Spleen (tissue), 11 donors: ENCODE results near the gene HUNK. TPM values are rescaled to one million over a fixed set of nuclear protein-coding genes. Genes with fewer than 3 reads are reported as not detected.

Source experiments
- DNase-seq: peaks from one replicate; pipeline ENCODE4 v3.0.0-alpha.2; 2020
- H3K27ac ChIP-seq, 8 donors: fragments of 200-600 bp; sonication (generic) in 7 of 8; 1 replicate in 4 of 8; 2 replicates in 4 of 8; pipeline versions ENCODE4 v1.5.0 to v1.8.0; 2016 to 2021; ENCODE audit warnings: inconsistent platforms in 4 of 8, mild to moderate bottlenecking in 4 of 8, moderate library complexity in 1 of 8
- H3K27me3 ChIP-seq, 7 donors: fragments of 200-600 bp; sonication (generic) in 6 of 7; replicated peaks in 1 of 7; 1 replicate in 4 of 7; 2 replicates in 3 of 7; pipeline versions ENCODE4 v1.5.0 to v1.8.0; 2016 to 2021; ENCODE audit warnings: inconsistent platforms in 3 of 7, mild to moderate bottlenecking in 1 of 7
- H3K36me3 ChIP-seq, 6 donors: fragments of 200-600 bp; sonication (generic) in 5 of 6; 1 replicate in 4 of 6; 2 replicates in 2 of 6; pipeline versions ENCODE4 v1.5.0 to v1.8.0; 2016 to 2021; ENCODE audit warnings: inconsistent platforms in 2 of 6
- H3K4me1 ChIP-seq, 6 donors: fragments of 200-600 bp; sonication (generic) in 5 of 6; 1 replicate in 3 of 6; 2 replicates in 3 of 6; pipeline versions ENCODE4 v1.5.0 to v1.8.0; 2016 to 2021; ENCODE audit warnings: inconsistent platforms in 3 of 6
- H3K4me3 ChIP-seq, 8 donors: fragments of 200-600 bp; sonication (generic) in 7 of 8; 1 replicate in 4 of 8; 2 replicates in 4 of 8; pipeline versions ENCODE4 v1.5.0 to v1.8.0; 2016 to 2021; ENCODE audit warnings: inconsistent platforms in 4 of 8, mild to moderate bottlenecking in 4 of 8, moderate library complexity in 2 of 8
- H3K9me3 ChIP-seq, 8 donors: fragments of 200-600 bp; sonication (generic) in 7 of 8; 1 replicate in 4 of 8; 2 replicates in 4 of 8; pipeline versions ENCODE4 v1.5.0 to v1.8.0; 2016 to 2021; ENCODE audit warnings: inconsistent platforms in 4 of 8
- POLR2A ChIP-seq, 3 donors: fragments of 450-650 bp; IDR thresholded peaks; one replicate each; pipeline ENCODE4 v1.5.1; 2017; ENCODE audit warnings: antibody characterized with exemption in 3 of 3, mild to moderate bottlenecking in 1 of 3
- POLR2AphosphoS5 ChIP-seq, 3 donors: sonication (generic); formaldehyde crosslinking; IDR thresholded peaks; one replicate each; pipeline ENCODE4 v1.5.1; 2017; ENCODE audit warnings: antibody characterized with exemption in 3 of 3
- WGBS, 5 donors: extraction: QIAGEN DNeasy Blood & Tissue Kit in 3 of 5; methylation state at CpG; one replicate each; pipeline versions ENCODE4 v1.1.5 to v1.1.7; 2013 to 2018; 5-methylcytosine and 5-hydroxymethylcytosine counted together
- intact Hi-C: fragments of 100-400 bp; cut with DNase I; formaldehyde crosslinking; loops from one replicate; pipeline ENCODE4 v1.15.0; 2023; ENCODE audit warnings: low total_unique reads
- polyA plus RNA-seq, 3 donors: library from polyadenylated mRNA; stranded (reverse); fragments of 200-250 nt; gene quantifications; one replicate each; pipeline ENCODE4 v1.2.1, GENCODE V29; 2013
- total RNA-seq, 7 donors: library from RNA; depleted of rRNA in 3 of 7; stranded (reverse); fragments of >200 nt in 3 of 7; fragmentation: NEBNext Ultra II Directional in 4 of 7; extraction: Animal tissue kit (Norgen Biotek cat#: 25700) in 4 of 7; gene quantifications; one replicate each; pipeline versions ENCODE4 v1.1.0 to v1.2.1, GENCODE V29; 2016 to 2021
- TF ChIP-seq, protein P1 (sequence below), 11 experiments: fragments of 200-600 bp in 7 of 11; fragments of 450-650 bp in 4 of 11; sonication (generic) in 4 of 11; IDR thresholded peaks in 8 of 11; conservative IDR thresholded peaks in 3 of 11; 1 replicate in 7 of 11; 2 replicates in 4 of 11; pipeline versions ENCODE4 v1.4.0 to v1.8.0; 2016 to 2021; ENCODE audit warnings: antibody characterized with exemption in 11 of 11, inconsistent platforms in 4 of 11, mild to moderate bottlenecking in 1 of 11
- donor health status: healthy with polysubstance abuse.
- donor health status: DM: no; HTN: no; CAD: no; lungs with moderate emphysema.
- donor health status: DM: no; HTN: no; CAD: no.
- donor health status: Bipolar disorder and iron deficiency.
- donor health status: healthy.
- donor health status: DM: no; HTN: no; CAD: no.
- donor health status: DM: yes; HTN: yes; CAD: no.

Gene HUNK
- total and polyA plus RNA-seq, 10 donors, result 0.06 to 0.41 (median 0.14) TPM; not detected in 3

DNA sequence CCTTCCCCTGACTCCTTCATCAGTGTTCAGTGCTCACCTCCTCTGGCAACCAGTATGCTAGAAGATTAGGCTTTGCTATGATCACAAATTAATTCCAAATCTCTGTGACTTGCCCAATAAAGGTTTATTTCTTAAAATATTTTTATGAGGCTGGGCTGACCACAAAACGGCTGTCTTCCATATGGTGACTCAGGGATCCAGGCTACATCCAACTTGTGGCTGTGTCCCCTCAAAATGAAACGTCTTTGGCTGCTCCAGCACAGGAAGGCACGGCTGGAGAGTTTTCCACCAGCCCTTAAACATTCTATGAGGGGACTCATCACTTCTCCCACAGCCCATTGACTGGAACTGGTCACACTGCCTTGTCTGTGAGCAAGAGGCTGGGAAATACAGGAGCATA, 131.5 kb downstream of the HUNK start:
- no peak for DNase-seq
- Histone ChIP-seq H3K36me3 (no peaks in the 10 kb centered on the region), H3K4me1 (no peaks in the 10 kb centered on the region), H3K27ac (no peak overlapping the region), H3K4me3 (no peak overlapping the region), H3K9me3 (peaks cover 0 to 9% (median 0%) of the 10 kb centered on the region in 8 donors), H3K27me3 (peaks cover 0 to 3% (median 0%) of the 10 kb centered on the region in 7 donors)
- TF ChIP-seq POLR2AphosphoS5 (IDR thresholded peaks at IDR 0.05), result no peak
- TF ChIP-seq, protein P1, sequence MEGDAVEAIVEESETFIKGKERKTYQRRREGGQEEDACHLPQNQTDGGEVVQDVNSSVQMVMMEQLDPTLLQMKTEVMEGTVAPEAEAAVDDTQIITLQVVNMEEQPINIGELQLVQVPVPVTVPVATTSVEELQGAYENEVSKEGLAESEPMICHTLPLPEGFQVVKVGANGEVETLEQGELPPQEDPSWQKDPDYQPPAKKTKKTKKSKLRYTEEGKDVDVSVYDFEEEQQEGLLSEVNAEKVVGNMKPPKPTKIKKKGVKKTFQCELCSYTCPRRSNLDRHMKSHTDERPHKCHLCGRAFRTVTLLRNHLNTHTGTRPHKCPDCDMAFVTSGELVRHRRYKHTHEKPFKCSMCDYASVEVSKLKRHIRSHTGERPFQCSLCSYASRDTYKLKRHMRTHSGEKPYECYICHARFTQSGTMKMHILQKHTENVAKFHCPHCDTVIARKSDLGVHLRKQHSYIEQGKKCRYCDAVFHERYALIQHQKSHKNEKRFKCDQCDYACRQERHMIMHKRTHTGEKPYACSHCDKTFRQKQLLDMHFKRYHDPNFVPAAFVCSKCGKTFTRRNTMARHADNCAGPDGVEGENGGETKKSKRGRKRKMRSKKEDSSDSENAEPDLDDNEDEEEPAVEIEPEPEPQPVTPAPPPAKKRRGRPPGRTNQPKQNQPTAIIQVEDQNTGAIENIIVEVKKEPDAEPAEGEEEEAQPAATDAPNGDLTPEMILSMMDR (IDR thresholded peaks at IDR 0.05 in 8 of 11, conservative IDR thresholded peaks at IDR 0.05 in 3 of 11), result no peak
- TF ChIP-seq POLR2A (IDR thresholded peaks at IDR 0.05), result no peak
- intact Hi-C loops, result no loop called here
- 51 to 79% (median 67%) methylated on average over 3 of the region's 3 CpGs for WGBS, 5 donors

DNA sequence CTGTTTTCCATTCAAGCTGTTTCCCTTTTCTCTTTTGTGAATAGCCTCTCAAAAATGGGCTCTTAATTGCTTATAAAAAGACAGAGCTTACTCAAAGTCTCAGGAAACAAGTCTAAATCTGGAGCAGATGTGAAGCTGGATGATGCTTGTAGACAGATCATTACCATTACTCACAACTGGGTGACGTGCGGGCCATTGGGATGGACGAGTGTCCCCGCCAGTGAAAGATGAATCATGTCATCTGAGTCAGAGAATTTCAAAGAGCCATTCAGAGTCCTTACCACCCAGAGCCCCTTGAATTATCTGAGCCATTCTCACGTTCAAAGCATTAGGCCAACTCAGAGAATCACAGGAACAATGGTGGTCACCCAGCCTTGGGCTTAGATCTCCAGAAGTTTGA, 134.6 kb downstream of the HUNK start:
- peaks cover 0 to 15% (median 0%) of the 10 kb centered on the region in 8 donors for H3K9me3 ChIP-seq

DNA sequence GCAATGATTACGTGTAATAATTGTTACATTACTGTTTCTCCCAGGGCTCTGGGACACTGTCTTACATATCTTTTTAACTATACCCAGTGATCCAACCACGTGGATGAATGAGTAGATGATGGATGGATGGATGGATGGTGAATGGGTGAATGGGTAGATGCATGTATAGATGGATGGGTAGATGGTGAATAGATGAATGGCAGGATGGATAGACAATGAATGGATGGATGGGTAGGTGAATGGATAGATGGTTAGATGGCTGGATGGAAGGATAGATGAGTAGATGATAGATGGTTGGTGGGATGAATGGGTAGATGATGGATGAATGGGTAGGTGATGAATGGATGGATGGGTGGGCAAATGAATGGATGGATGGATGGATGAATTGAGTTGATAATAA, 135.9 kb downstream of the HUNK start:
- peaks cover 0 to 4% (median 0%) of the 10 kb centered on the region in 7 donors for H3K27me3 ChIP-seq
- DNase-seq, result no peak
- no peaks in the 10 kb centered on the region for H3K36me3 ChIP-seq
- intact Hi-C loops, result no loop called here
- no peak overlapping the region for H3K4me3 ChIP-seq
- H3K4me1 ChIP-seq, result no peaks in the 10 kb centered on the region
- no peak overlapping the region for H3K27ac ChIP-seq
- 57 to 74% (median 66%) methylated on average over 2 of the region's 2 CpGs for WGBS, 5 donors
- peaks cover 0 to 18% (median 0%) of the 10 kb centered on the region in 8 donors for H3K9me3 ChIP-seq
- TF ChIP-seq, protein P1 (IDR thresholded peaks at IDR 0.05 in 8 of 11, conservative IDR thresholded peaks at IDR 0.05 in 3 of 11), result no peak
- TF ChIP-seq POLR2AphosphoS5 (IDR thresholded peaks at IDR 0.05), result no peak

More for the DNA sequence above, 134.6 kb downstream of the HUNK start:
- intact Hi-C loops, result no loop called here
- Histone ChIP-seq H3K27ac (no peak overlapping the region), H3K27me3 (peaks cover 0 to 3% (median 0%) of the 10 kb centered on the region in 7 donors), H3K36me3 (no peaks in the 10 kb centered on the region), H3K4me3 (no peak overlapping the region), H3K4me1 (no peaks in the 10 kb centered on the region)
- WGBS, 5 donors, result 76 to 85% (median 82%) methylated on average over 5 of the region's 5 CpGs
- TF ChIP-seq POLR2A (IDR thresholded peaks at IDR 0.05) (no peak), POLR2AphosphoS5 (IDR thresholded peaks at IDR 0.05) (no peak)
- TF ChIP-seq, protein P1 (IDR thresholded peaks at IDR 0.05 in 8 of 11, conservative IDR thresholded peaks at IDR 0.05 in 3 of 11), result no peak
- DNase-seq, result no peak

DNA sequence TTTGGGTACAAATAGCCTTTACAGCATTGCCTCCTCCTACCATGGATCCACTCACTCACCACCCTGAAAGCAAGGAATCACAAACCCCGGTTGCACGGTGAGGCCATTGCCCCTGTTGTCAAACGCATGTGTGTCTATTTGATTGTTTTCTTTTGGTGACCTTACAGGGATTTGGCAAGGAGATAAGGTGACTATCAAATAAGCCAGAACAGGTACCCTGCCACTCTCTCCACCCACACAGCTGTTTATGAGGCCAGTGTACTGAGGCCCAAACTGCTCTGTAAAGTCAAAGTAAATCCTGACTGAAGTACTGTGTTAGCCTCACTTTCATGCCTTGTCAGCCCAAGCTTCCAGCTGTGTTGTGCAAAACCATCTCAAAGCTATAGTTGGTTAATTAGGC, 136.4 kb downstream of the HUNK start:
- no peaks in the 10 kb centered on the region for H3K4me1 ChIP-seq
- intact Hi-C loops, result no loop called here

More for the DNA sequence above, 136.4 kb downstream of the HUNK start:
- TF ChIP-seq, protein P1 (IDR thresholded peaks at IDR 0.05 in 8 of 11, conservative IDR thresholded peaks at IDR 0.05 in 3 of 11), result no peak
- no peak for TF ChIP-seq POLR2A (IDR thresholded peaks at IDR 0.05)
- TF ChIP-seq POLR2AphosphoS5 (IDR thresholded peaks at IDR 0.05), result no peak
- no peak overlapping the region for H3K4me3 ChIP-seq
- WGBS, 5 donors, result 84 to 93% (median 87%) methylated on average over 3 of the region's 3 CpGs
- H3K36me3 ChIP-seq, result no peaks in the 10 kb centered on the region
- no peak overlapping the region for H3K27ac ChIP-seq
- H3K27me3 ChIP-seq, result peaks cover 0 to 4% (median 0%) of the 10 kb centered on the region in 7 donors
- no peak for DNase-seq
- peaks cover 0 to 14% (median 0%) of the 10 kb centered on the region in 8 donors for H3K9me3 ChIP-seq
